Ovary (tissue), 9 donors: ENCODE data around the gene ZMYND10. TPM values are rescaled to one million over a fixed set of nuclear protein-coding genes. Genes with fewer than 3 reads are reported as not detected.

Experiments
- DNase-seq, 5 donors: peaks; one replicate each; pipeline ENCODE4 v3.0.0-alpha.2; 2019 to 2020
- H3K27ac ChIP-seq, 2 donors: fragments of 200-600 bp; one replicate each; pipeline versions ENCODE4 v1.5.1 to v1.8.0; 2019 to 2022
- H3K27me3 ChIP-seq: fragments of 200-600 bp; one replicate; pipeline ENCODE4 v1.8.0; 2022
- H3K36me3 ChIP-seq: fragments of 200-600 bp; sonication (generic); one replicate; pipeline ENCODE4 v1.5.1; 2019
- H3K4me1 ChIP-seq: one replicate; pipeline ENCODE4 v1.8.1; 2013; ENCODE audit warnings: mild to moderate bottlenecking, moderate library complexity; ENCODE audit not compliant: insufficient read depth
- H3K4me3 ChIP-seq: fragments of 200-600 bp; sonication (generic); one replicate; pipeline ENCODE4 v1.5.1; 2017
- H3K9me3 ChIP-seq, 2 donors: fragments of 200-600 bp in 1 of 2; sonication (generic) in 1 of 2; one replicate each; pipeline versions ENCODE4 v1.5.1 to v1.8.1; 2013 to 2019; ENCODE audit warnings: mild to moderate bottlenecking in 1 of 2, moderate library complexity in 1 of 2
- CTCF ChIP-seq, 3 donors: fragments of 450-650 bp in 2 of 3; fragments of 200-600 bp in 1 of 3; IDR thresholded peaks; one replicate each; pipeline versions ENCODE4 v1.5.1 to v1.8.0; 2016 to 2022; ENCODE audit warnings: antibody characterized with exemption in 3 of 3, mild to moderate bottlenecking in 1 of 3
- EP300 ChIP-seq: sonication (generic); formaldehyde crosslinking; IDR thresholded peaks from one replicate; pipeline ENCODE4 v1.6.1; 2017; ENCODE audit warnings: antibody characterized with exemption
- POLR2A ChIP-seq: fragments of 450-650 bp; IDR thresholded peaks from one replicate; pipeline ENCODE4 v1.6.1; 2017; ENCODE audit warnings: antibody characterized with exemption, mild to moderate bottlenecking, moderate library complexity
- WGBS, 3 donors: extraction: QIAGEN DNeasy Blood & Tissue Kit in 1 of 3; methylation state at CpG; one replicate each; pipeline versions ENCODE4 v1.1.5 to v1.1.7; 2013 to 2017; 5-methylcytosine and 5-hydroxymethylcytosine counted together
- intact Hi-C, 4 donors: fragments of 100-400 bp; cut with DNase I; formaldehyde crosslinking; loops; one replicate each; pipeline versions ENCODE4 v1.11.0 to v1.15.1; 2022 to 2023
- polyA plus RNA-seq, 2 donors: library from polyadenylated mRNA; stranded (reverse); fragments of 200-250 nt in 1 of 2; fragments of 350-450 nt in 1 of 2; fragmentation: Illumina TruSeq in 1 of 2; extraction: RNeasy Lipid Tissue Mini Kit (QIAGEN cat#74804) in 1 of 2; gene quantifications; one replicate each; pipeline ENCODE4 v1.2.3, GENCODE V29; 2013 to 2014
- total RNA-seq, 7 donors: library from RNA; depleted of rRNA in 2 of 7; stranded (reverse); fragments of >200 nt in 2 of 7; fragmentation: NEBNext Ultra II Directional in 3 of 7; extraction: Animal tissue kit (Norgen Biotek cat#: 25700) in 3 of 7; gene quantifications; one replicate each; pipeline versions ENCODE4 v1.1.0 to v1.2.4, GENCODE V29; 2016 to 2023
- donor health status: DM: no; HTN: no; CAD: no; lungs with moderate emphysema.
- donor health status: DM: no; HTN: no; CAD: no.
- donor health status: Bipolar disorder and iron deficiency.
- donor health status: DM: yes; HTN: yes; CAD: no.
- donor health status: DM: no; HTN: no; CAD: no.
- donor health status: DM: yes; HTN: yes; CAD: no.

Gene ZMYND10
- total and polyA plus RNA-seq, 9 donors = 0.50 to 75.1 (median 3.0) TPM

DNA sequence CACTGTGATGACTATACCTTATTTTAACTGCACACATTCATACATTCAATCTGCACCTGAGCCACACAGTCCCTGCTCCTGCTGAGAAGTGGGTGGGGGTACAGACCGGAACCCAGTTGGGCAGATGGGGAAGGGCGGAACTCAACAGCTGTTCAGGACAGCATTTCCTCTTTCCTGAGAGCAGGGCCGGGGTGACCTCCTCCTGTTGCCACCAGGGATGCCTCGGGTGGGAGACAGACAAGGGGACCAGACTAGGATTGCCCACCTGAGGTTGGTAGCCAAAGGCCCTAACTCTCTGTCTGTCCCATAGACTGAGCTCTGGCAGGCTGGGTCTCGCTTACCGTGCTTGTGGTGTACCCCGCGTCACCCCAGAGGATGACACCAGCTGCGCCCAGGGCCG, 26.9 kb downstream of the ZMYND10 start:
- no peaks in the 10 kb centered on the region for H3K36me3 ChIP-seq
- H3K27ac ChIP-seq = no peak overlapping the region
- no peaks in the 10 kb centered on the region for H3K9me3 ChIP-seq
- 73 to 82% (median 78%) methylated on average over 10 of the region's 10 CpGs for WGBS, 3 donors
- peaks cover 22% of the 10 kb centered on the region for H3K4me1 ChIP-seq
- H3K27me3 ChIP-seq = no peaks in the 10 kb centered on the region
- TF ChIP-seq CTCF (IDR thresholded peaks at IDR 0.05) = no peak
- TF ChIP-seq POLR2A = no peak
- no peak for TF ChIP-seq EP300
- no peak for DNase-seq
- no peak overlapping the region for H3K4me3 ChIP-seq
- intact Hi-C loops = no loop called here

GRCh38 chr3:50318163-50318562, 27.4 kb downstream of the ZMYND10 start:
- WGBS, 3 donors = 77 to 83% (median 77%) methylated on average over 9 to 11 of the region's 11 CpGs
- Histone ChIP-seq H3K36me3 (no peaks in the 10 kb centered on the region), H3K4me1 (peaks cover 22% of the 10 kb centered on the region), H3K9me3 (no peaks in the 10 kb centered on the region), H3K4me3 (no peak overlapping the region), H3K27ac (no peak overlapping the region), H3K27me3 (no peaks in the 10 kb centered on the region)
- intact Hi-C loops = no loop called here
- DNase-seq = no peak
- TF ChIP-seq POLR2A = no peak
- TF ChIP-seq CTCF (IDR thresholded peaks at IDR 0.05) = no peak
- TF ChIP-seq EP300 = no peak

DNA sequence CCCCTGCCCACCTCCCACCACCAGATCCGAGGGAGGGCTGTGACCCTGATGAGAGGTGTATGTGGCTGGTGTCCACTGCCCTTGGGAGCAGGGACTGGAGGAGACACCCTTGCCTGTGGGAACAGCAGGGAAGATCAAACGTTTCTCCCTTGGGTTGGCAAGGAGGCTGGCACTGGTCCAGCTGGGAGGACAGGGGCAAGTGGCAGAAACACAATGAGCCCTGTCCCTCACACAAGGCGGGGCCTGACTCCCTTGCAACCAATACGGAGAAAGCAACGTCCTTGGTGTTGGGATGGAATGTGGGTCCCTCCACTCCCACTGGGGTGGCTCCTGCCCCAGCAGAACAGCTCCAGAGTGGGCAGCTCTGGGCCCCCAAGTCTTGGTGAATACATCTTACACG, 28.2 kb downstream of the ZMYND10 start:
- WGBS, 3 donors = 52 to 61% (median 56%) methylated on average over 6 of the region's 6 CpGs
- TF ChIP-seq POLR2A = no peak
- no peak for TF ChIP-seq CTCF (IDR thresholded peaks at IDR 0.05)
- TF ChIP-seq EP300 = no peak
- Histone ChIP-seq H3K4me3 (no peak overlapping the region), H3K27me3 (no peaks in the 10 kb centered on the region), H3K36me3 (no peaks in the 10 kb centered on the region), H3K9me3 (no peaks in the 10 kb centered on the region), H3K4me1 (peaks cover 18% of the 10 kb centered on the region), H3K27ac (no peak overlapping the region)
- no peak for DNase-seq
- intact Hi-C loops = no loop called here

DNA sequence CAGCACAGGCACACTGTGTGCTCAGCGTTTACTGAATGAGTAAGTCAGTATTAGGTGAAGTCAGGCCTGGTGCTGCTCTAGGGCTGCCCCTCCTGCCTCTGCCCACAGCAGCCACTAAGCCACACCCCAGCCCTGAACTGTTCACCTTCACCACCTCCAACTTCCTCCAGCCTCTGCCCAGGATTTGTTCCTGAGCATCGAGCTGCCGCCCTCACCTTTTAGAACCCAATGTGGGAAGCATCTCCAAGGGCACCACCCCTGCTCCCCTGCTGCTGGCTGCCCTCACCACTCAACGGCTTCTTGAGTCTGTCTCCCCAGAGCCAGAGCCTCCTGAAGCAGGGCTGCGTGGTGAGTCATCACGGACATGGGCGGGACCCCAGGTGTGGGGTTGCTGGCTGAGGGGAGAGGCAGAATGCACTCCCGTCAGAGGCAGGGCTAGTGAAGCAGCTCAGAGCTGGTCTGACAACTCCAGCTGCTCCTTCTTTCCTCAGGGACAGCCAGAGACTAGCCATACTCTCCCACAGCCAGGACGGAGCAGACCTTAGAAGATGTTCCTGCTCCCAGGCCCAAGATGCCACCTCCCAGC, 28.8 kb downstream of the ZMYND10 start:
- intact Hi-C loops = no loop called here
- no peak for DNase-seq
- WGBS, 3 donors = 58 to 61% (median 60%) methylated on average over 9 of the region's 9 CpGs
- no peaks in the 10 kb centered on the region for H3K36me3 ChIP-seq
- H3K4me3 ChIP-seq = no peak overlapping the region
- no peaks in the 10 kb centered on the region for H3K9me3 ChIP-seq
- no peak overlapping the region for H3K27ac ChIP-seq
- H3K27me3 ChIP-seq = no peaks in the 10 kb centered on the region
- TF ChIP-seq CTCF (IDR thresholded peaks at IDR 0.05) (no peak), EP300 (no peak), POLR2A (no peak)
- peaks cover 18% of the 10 kb centered on the region for H3K4me1 ChIP-seq
